Activated naive CD4-positive, alpha-beta T cell treated with anti-CD3 and anti-CD28 coated beads, Interleukin-2, amount 50 U/mL, for 16 hours (primary cell): ENCODE measurements around the gene KCTD17.

ENCODE experiments used
- DNase-seq: peaks from one replicate; pipeline ENCODE4 v3.0.0-alpha.2; 2020

KCTD17 gene

DNA sequence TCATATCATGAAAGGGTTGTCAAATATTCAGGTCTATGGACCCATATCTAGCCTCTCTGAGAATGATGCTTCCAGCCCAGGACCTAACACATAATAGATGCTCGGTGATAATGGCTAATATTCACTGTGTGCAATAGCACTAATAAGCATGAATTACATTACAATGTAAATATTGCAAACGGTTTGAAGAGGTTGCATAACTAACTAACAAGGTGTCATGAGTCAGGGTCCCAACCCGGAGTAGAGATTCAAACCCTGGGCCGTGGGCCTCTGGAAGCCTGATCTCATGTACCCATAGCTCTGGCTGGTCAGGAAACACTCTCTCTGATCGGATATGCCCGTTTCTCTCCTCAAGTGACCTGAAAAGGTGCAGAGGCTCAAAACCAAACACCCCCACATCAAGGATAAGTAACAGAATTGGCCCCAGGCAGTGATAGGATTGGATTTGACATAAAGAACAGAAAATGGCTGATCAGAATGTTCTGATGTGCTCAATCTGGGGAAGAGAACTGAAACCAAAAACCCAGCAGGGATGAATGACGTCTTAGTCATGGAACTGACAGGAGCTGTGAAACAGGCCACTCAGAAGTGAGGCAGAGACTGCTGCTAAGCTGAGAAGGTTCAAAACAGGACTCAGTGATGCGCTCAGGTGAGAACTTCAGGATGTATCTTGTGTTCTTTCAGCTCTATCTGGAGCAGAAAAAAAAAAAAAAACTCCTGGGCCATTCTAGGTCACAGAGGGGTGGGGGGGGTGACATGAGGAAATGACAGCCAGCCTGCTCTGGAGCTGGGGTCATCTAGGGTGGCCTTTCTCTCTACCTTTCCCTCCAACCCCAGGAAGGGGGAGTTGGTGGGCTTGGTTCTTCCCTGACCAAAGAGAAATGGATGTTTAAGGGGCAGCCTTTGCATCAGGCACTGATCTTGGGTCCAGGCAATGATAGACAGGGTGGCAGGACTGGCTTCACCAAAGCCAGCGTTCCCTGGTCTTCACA, 6.6 kb upstream of the KCTD17 start:
- no peak for DNase-seq

DNA sequence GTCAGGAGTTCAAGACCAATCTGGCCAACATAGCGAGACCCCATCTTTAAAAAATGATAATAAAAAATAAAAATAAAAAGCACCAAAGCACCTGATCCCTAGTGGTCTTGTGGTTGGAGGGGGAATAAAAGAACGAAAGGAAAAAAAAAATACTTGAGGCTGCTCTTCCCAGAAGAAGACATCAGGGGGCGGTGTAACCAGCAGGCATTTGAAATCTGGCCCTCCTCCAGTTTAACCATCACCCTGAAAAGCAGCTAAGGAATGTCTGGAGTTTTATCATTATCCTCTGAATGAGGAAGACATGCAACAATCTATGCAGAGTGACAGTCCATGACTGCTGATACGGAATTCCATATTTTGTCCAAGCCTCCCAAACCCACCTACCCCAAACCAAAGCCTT, 5.6 kb upstream of the KCTD17 start:
- DNase-seq: no peak

DNA sequence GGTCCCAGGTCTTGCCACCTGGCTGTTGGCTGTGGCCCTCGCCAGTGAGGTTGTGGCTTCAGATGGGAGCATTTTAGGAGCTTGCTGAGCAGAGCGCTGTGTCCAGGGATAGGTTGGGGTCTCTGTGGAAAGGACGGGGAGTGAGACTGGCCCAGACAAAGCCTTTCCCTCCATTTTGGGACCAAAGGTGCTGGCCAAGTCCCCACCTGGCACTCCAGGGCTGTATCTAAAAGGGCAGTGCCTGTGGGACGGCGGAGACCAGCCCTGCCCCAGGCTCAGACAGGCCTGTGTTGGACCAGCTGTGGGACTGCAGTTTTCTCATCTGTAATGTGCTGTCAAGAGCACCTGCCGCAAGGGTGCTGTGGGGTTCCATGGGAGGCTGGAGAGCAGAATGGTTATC, 5.0 kb upstream of the KCTD17 start:
- DNase-seq: no peak

DNA sequence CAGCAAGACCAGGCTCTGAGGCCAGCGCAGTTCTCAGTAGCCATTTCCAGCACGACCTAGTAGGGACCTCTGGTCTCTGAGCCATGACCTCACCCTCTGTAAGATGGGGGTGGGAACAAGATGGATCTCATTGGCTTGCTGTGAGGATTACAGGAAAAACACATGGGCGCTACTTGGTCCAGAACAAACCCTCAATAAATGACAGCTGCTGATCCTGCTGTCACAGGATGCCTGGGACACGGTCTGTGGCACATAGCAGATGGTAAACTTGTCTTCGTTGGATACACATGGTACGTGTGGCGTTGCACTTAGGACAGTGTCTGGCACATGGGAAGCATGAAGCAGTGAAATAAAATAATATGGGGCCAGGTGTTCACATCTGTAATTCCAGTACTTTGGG, 4.5 kb upstream of the KCTD17 start:
- DNase-seq: no peak

DNA sequence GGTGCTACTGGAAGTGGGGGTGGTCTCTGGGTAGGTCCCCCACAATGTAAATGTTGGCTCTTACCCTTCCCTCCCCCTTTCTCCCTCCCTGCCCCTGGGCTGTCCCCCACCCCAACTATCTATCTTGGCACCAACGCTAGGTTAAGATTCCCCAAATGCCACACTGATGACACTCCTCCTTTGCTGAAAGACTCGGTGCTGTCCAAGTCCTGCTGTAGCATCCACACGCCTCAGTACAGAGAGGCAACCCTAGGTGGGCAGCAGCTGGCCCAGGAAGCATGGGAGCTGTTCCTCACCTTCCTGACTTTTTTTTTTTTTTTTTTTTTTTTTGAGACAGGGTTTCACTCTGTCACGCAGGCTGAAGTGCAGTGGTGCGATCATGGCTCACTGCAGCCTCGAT, 3.4 kb upstream of the KCTD17 start:
- DNase-seq: no peak

DNA sequence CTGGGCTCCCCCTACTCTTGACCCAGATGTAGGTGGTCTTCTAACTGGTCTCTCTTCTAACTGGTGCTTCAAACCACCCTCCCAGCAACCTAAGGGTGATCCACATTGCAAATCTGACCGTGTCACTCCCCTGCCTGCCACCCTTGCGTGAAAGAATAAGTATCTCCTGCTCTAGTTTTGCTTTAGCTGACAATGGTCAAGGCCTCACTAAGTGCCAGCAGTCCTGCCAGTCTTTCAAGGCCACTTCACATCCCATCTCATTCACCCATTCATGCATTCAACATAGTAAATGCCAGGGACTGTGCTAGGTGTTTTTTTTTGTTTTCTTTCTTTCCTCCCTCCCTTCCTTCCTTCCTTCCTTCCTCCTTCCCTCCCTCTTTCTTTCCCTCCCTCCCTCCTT, 2.3 kb upstream of the KCTD17 start:
- DNase-seq: no peak

DNA sequence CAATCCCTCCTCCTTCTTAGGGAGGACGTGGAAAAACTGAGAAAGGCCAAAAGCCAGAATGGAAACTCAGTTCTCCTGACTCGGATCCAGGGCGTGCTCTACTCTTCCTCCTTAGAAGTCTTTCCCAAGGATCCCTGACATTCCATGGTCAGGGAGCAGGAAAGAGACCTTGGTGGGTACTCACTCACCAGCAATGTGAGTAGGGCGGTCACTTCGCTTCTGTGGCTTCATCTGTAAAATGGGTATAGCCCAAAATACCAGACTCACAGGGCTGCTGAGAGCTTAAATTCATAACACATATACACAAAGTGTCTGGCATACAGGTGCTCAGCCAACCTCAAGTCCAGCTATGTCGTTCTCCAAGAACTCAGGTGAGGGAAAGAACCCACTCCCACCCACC, 629 bp upstream of the KCTD17 start:
- no peak for DNase-seq

DNA sequence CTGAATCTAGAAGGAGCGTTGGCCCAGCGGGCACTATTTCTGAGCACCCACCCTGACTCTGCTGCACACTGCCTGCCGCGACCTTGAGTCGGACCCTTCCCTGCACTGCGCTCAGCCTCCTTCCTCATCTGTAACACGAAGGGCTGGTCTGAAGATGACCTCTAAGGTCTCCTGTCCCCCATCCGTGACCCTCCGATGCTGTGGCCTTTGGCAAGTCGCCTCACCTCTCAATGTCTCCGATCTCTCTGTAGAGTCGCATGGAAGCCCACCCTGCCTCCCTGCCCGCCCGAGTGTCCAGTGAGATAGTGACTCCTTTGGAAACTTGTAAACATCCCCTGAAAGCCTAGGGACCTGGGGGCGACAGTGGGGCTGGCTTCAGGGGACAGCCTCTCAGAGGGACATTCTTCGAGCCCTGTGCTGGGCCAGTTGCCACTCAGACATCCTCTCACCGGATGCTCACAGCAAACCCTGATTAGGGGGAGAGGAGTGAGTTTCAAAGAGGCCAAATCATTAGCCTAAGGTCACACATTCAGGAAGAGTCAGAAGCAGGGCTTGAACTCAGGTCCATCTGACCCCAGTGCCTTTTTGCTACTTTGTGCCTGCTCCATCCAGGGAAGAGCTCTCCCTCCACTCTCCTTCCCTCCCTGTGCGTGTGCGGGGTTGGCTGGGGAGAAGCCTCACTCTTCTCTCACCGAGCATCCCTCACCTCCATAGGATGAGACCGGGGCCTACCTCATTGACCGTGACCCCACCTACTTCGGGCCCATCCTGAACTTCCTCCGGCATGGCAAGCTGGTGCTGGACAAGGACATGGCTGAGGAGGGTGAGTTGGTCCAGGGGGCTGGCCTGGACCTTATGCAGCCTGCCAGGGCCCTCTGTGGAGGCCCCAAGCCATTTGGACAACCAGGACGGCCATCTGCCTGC, 1.1 kb downstream of the KCTD17 start:
- no peak for DNase-seq

DNA sequence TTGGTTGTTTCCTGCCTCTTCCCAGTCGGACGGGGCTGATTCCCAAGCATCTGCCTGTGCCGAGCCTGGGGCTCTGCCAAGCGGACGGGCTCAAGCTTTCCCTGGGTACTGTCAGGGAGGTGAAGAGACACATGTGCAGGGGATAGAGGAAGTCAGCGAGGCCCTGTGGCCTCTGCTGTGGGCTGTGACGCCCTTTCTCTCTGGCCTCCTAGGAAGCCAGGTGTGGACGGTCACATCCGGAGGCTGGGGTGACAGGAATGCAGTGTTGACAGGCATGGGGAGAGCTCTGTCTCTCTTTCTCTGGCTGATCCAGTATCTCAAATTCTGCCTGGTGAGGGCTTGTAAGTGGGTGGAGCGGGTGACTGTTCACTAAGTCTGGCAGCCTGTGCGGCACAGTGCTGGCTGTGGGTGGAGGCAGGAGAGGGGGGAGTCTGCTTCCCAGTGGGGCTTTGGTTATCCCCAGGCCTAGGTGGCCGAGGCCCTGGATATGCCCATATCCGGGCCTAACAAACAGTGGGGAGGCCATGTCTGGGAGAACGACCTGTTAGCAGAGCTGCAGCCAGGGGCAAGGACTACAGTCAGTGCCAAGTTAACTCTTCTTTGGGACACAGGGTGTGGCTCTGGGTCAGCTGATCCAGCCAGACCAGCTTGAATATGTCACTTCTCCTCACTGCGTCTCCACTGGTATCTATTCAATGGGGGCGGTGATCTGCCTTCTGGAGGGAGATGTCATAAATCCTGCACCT, 1.9 kb downstream of the KCTD17 start:
- no peak for DNase-seq

DNA sequence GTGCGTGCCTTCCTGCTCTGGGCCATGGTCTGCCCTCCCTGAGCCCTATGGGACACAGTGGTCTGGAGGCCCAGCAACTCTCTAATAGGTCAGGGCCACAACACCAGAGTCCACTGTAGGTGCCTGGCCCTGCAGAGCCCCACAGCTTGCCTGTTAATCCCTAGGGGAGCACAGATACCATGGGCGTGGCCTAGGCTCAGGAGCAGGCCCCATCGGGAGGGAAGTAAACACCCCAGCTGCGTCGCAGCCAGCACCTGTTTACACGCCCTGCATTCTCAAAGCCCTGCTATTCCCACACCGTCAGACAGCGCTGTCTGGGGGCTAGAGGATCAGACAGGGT, 2.5 kb downstream of the KCTD17 start:
- DNase-seq: no peak

DNA sequence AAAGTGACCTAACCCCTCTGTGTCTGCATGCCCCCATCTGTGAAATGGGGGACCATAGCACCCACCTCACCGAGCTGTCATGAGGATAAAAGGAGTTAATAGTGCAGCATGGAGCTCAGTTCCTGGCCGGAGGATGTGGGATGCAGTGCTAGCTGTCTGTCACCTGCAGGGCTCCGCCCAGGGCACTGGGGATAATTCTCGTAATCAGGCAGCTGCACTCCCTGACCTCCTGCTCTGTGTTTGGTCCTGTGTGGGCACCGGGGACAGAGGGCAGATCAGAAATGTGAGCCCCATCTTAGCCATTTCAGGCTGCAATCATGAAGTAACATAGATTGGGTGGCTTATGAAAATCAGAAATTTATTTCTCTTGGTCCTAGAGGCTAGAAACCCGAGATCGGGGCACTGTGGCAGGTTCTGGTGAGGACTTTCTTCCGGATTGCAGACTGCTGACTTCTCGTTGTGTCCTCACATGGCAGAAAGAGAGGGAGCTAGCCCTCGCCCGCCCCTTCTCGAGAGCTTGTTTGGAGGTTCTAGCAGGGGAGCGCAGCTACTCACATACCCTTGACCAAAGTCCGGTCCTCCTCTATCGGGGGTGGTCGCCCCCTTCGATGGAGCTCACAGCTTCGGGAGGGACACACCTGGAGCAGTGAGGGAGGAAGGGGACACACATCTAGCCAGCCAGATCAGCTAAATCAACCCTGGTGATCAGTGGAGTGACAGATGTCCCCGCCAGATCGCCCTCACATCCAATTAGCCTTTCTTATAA, 3.2 kb downstream of the KCTD17 start:
- DNase-seq: no peak

DNA sequence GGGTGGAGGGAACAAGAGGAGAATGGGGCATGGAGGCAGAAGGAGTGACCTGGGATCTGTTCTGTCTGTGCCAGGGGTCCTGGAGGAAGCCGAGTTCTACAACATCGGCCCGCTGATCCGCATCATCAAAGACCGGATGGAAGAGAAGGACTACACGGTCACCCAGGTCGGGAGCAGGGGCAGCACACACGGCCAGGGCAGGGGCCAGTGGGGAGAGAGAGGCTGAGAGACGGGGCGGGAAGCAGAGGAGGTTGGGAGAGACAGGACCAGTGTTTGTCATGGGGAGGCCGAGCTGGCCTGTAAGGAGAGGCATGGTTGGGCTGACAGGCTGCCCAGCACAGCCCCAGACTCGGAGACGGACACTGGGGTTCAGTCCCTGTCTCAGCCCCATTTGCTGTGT, 4.7 kb downstream of the KCTD17 start:
- no peak for DNase-seq

DNA sequence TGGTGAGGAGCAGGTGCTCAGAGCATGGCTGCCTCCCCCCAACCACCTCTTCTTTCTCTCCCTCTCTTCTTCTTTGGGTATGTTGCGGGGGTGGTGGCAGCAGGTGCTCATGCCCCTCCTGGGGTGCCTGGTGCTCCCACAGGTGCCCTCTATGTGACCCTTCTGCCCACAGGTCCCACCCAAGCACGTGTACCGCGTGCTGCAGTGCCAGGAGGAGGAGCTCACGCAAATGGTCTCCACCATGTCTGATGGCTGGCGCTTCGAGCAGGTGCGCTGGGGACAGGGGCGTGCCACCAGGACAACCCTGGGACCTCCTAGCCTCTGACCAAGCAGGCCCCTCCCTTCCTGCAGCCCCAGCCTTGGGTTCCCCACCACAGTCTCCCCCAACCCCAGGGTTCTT, 5.7 kb downstream of the KCTD17 start:
- no peak for DNase-seq

DNA sequence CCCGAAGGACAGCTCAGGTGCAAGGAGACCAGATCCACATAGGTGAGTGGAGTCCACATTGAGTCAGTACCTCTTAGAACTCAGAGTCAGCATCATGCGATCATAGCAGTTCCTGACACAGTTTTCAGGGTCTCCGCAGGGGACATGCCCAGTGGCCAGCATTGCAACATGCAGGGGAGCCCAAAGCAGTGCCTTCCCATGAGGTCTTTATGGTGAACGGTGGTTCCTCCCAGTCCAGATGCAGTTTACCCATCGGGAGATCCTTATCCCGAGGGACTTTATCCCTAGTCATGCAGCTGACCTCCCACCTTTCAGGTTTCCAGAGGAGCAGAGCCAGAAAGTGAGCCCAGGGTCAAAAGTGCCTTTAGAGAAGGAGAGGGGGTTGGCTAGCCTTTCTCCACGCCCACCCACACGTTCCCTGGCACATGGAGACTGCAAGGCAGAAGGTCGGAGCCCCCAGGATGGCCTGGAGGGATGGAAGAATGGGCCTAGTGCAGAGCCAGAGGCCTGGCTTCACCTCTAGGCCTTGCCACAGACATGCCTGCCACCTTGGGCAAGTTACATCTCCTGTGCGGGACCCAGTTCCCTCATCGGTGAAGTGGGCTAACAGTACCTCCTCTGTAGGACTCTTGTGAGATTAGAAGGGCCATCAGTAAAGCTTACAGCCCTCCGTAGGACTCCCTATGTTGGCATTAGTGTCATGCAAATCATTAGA, 6.4 kb downstream of the KCTD17 start:
- no peak for DNase-seq

DNA sequence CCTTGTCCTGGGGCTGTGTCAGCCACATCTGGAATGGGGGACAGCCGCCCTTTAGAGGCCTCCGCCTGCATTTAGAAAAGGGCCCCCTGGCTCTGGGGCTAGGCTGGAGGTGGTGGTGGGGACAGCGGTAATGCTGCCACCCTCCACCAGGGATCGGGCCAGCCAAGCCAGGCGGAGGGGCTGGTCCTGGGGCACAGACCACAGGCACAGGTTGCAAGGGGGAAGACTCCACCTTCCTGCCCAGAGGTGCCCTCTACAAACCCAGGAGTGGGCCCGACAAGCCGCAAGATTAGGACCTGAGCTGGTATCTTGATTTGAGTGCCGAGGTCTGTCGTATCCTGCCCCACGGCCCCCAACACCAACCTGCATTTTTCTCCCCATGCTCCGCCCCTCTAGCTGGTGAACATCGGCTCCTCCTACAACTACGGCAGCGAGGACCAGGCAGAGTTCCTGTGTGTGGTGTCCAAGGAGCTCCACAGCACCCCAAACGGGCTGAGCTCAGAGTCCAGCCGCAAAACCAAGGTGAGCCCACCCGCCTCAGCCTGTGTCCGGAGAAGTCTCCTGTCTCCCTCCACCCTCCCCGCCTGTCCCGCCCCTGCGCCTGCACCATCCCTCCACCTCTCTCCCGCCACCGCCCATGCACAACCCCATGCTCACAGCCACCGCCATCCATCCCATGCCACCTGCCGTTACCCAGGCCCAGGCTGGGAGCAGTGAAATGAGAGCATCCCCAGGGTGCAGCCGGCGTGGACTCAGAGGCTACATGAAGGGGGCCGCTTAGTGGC, 7.6 kb downstream of the KCTD17 start:
- no peak for DNase-seq

DNA sequence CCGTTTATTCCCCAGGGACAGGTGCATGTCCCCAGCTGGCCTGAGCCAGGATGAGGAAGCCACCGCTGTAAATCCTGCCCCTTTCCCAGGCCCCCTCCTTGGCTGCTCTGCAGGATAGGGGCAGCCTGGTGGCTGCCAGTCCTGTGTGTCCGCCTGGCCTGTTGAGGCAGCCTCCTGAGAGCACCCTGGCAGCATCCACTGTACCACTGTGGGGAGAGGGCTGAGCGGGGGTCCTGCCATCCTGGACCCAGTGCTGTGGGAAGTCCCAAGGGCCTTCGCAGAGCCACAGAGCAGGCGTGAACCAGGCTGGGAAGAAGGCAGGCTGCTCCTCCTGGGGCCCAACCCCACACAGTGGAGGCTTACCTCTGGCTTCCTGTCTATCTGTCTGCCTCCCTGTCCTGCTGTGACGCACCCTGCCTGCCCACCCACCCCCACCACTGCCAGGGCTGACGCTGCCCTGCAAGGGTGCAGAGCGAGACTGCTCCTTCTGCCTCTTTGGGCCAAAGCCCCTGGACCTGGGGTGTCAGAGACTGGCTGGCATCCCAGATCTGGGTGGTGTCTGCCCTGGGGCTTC, 8.4 kb downstream of the KCTD17 start:
- DNase-seq: no peak

DNA sequence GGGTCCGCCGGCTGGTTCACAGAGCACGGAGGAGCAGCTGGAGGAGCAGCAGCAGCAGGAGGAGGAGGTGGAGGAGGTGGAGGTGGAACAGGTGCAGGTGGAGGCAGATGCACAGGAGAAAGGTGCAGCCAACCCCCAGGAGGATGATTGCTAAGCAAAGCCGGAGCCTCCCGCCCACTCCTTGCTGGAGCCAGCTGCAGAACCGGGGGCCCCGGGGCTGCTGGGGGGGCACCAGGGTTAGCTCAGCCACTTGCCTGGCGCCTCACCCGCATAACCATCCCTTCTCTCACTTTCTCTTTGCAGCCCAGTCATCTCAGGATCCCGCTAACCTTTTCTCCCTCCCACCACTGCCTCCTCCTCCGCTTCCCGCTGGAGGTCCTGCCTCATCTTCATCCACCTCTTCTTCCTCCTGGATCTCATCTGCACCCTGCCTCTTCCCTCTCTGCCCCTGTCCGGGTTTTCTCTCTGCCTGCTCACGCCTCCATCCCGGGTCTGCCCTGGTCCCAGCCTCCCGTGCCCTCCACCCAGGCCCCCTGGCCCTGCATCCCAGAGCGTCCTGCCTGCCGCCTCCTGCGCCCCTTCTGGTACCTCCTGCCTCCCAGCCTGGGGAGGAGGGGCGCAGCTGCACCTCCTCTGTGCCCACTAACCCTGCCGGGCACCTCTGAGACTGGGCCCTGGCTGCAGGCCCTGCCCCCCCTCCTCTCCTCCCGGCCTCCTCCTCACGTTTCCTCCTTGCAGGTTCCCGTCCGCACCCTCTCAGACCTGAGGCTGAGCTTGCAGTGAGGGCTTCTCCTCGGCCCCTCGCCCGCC, 9.5 kb downstream of the KCTD17 start:
- DNase-seq: peak; percentile 43

DNA sequence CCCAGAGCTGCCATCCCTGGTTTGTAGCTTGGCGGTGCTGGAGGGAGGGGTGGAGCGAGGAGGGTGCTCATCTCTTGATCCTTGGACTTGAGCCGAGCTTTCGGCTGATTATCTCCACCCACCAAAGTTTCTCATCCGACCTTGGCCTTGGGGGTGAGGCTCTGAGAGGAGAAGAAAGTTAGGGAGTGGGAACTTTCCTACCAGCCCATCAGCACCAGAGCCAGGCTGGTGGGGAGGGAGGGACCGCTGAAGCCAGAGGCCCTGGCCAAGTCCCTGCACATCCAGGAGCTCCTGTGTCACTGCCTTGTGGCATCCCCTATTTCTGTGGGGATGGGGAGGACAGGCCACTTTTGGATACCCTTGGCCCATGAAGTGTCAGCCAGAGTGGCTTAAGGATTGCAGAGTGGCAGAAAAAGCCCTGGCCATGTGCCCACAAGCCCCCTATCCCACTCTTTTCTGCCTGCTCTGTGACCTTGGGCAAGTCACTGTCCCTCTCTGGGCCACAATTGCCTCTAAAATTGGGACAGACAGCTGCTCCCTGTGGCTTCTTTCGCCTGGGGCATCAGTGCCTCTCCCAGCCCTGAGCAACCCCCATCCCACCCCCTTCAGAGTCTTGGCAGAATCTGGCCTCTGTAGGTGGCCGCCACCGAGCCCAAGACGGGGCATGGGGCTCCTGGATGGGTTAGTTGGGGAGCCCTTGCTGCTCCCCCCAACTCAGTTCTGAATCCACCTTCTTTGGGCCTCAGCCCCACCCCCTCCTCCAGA, 10.3 kb downstream of the KCTD17 start:
- DNase-seq: no peak

DNA sequence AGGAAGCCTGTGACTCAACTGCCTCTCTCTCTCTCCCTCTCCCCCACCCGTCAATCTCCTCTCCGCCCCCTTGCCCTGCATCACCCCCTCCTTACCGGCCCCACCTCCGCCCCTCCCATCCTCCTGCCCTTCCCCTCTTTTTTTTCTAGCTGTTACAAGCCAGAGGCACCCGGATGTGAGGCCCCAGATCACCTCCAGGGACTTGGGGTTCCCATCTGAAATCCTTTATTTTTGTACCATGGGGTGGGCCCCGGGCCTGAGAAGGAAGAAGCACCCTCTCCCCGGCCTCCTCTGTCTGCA, 10.8 kb downstream of the KCTD17 start:
- DNase-seq: no peak
